HL-60 (cell line): Measurements from ENCODE around the gene FAM107B.

Experiments
- DNase-seq, 2 experiments: peaks; one replicate each; pipeline ENCODE4 v3.0.0-alpha.2; 2010 to 2020; ENCODE audit warnings: low read depth in 1 of 2, low spot score in 1 of 2
- H3K27ac ChIP-seq: fragments of 250-450 bp; sonication (Bioruptor Pico); replicated peaks from 2 replicates; pipeline ENCODE4 v1.5.1; 2020; ENCODE audit warnings: mild to moderate bottlenecking, moderate library complexity
- H3K27me3 ChIP-seq: fragments of 250-450 bp; sonication (Bioruptor Pico); 2 replicates; pipeline ENCODE4 v1.5.1; 2021; ENCODE audit warnings: mild to moderate bottlenecking, moderate library complexity; ENCODE audit not compliant: insufficient read depth, poor library complexity, severe bottlenecking
- H3K4me3 ChIP-seq: replicated peaks from 2 replicates; pipeline ENCODE4 v1.5.1; 2011; ENCODE audit warnings: mild to moderate bottlenecking, control low read depth, low read length; ENCODE audit not compliant: insufficient read depth
- CTCF ChIP-seq: IDR thresholded peaks from one replicate; pipeline ENCODE4 v1.5.1; 2011; ENCODE audit warnings: low read length, control low read depth, inconsistent platforms; ENCODE audit not compliant: insufficient read depth
- GABPA ChIP-seq: IDR thresholded peaks from 2 replicates; pipeline ENCODE4 v1.6.1; 2012; ENCODE audit warnings: low read depth
- POLR2AphosphoS5 ChIP-seq: IDR thresholded peaks from 2 replicates; pipeline ENCODE4 v1.6.1; 2012; ENCODE audit warnings: low read depth
- REST ChIP-seq: IDR thresholded peaks from 2 replicates; pipeline ENCODE4 v1.6.1; 2012; ENCODE audit warnings: low read depth; ENCODE audit not compliant: insufficient replicate concordance
- SPI1 ChIP-seq: IDR thresholded peaks from 2 replicates; pipeline ENCODE4 v1.6.1; 2012; ENCODE audit warnings: low read depth, mild to moderate bottlenecking, borderline replicate concordance

Gene FAM107B

GRCh38 chr10:14569274-14570060 lies 205.2 kb downstream of the FAM107B start:
- no peak for TF ChIP-seq REST
- TF ChIP-seq CTCF = no peak
- no peak for TF ChIP-seq GABPA
- TF ChIP-seq POLR2AphosphoS5 = no peak
- TF ChIP-seq SPI1 = no peak
- H3K27me3 ChIP-seq = no peaks in the 10 kb centered on the region
- no peak overlapping the region for H3K4me3 ChIP-seq
- no peak for DNase-seq
- H3K27ac ChIP-seq = no peak overlapping the region

DNA sequence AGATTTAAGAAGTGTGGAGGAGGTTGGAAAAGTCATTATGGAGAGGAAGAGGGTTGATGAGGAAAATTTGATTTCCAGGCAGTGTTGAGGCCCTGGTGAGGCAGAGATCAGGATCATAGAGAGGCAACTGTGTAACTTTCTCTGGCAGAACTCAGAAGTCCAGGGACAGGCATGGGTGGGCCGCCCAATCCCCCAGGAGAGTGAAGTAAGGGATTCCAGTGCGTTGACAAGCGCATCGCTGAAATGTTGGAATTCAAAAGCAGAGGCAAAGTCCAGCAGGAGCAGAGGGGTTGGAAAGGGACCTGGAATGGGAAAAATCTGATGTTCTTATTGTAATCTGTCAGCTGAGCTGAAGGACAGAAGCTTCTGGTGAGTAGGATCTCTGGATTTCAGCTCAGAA lies 207.3 kb downstream of the FAM107B start:
- no peak for DNase-seq
- Histone ChIP-seq H3K27ac (no peak overlapping the region), H3K27me3 (no peaks in the 10 kb centered on the region), H3K4me3 (no peak overlapping the region)
- TF ChIP-seq REST = no peak
- TF ChIP-seq POLR2AphosphoS5 = no peak

- Histone ChIP-seq H3K27ac (no peak overlapping the region), H3K4me3 (no peak overlapping the region)
- no peak for TF ChIP-seq GABPA
- no peak for TF ChIP-seq SPI1
- no peak for TF ChIP-seq REST
- no peak for TF ChIP-seq POLR2AphosphoS5
- no peak for TF ChIP-seq CTCF
These were observed 208.2 kb downstream of the FAM107B start for GRCh38 chr10:14566498-14566897.

More at GRCh38 chr10:14566498-14566897, 208.2 kb downstream of the FAM107B start:
- H3K27me3 ChIP-seq = no peaks in the 10 kb centered on the region
- DNase-seq = no peak
